Spleen (tissue), 11 donors: ENCODE measurements around the gene FOXO3. TPM values are rescaled to one million over a fixed set of nuclear protein-coding genes. Genes with fewer than 3 reads are reported as not detected.

Experiments
- DNase-seq: peaks from one replicate; pipeline ENCODE4 v3.0.0-alpha.2; 2020
- H3K27ac ChIP-seq, 8 donors: fragments of 200-600 bp; sonication (generic) in 7 of 8; 1 replicate in 4 of 8; 2 replicates in 4 of 8; pipeline versions ENCODE4 v1.5.0 to v1.8.0; 2016 to 2021; ENCODE audit warnings: inconsistent platforms in 4 of 8, mild to moderate bottlenecking in 4 of 8, moderate library complexity in 1 of 8
- H3K27me3 ChIP-seq, 7 donors: fragments of 200-600 bp; sonication (generic) in 6 of 7; replicated peaks in 1 of 7; 1 replicate in 4 of 7; 2 replicates in 3 of 7; pipeline versions ENCODE4 v1.5.0 to v1.8.0; 2016 to 2021; ENCODE audit warnings: inconsistent platforms in 3 of 7, mild to moderate bottlenecking in 1 of 7
- H3K36me3 ChIP-seq, 6 donors: fragments of 200-600 bp; sonication (generic) in 5 of 6; 1 replicate in 4 of 6; 2 replicates in 2 of 6; pipeline versions ENCODE4 v1.5.0 to v1.8.0; 2016 to 2021; ENCODE audit warnings: inconsistent platforms in 2 of 6
- H3K4me1 ChIP-seq, 6 donors: fragments of 200-600 bp; sonication (generic) in 5 of 6; 1 replicate in 3 of 6; 2 replicates in 3 of 6; pipeline versions ENCODE4 v1.5.0 to v1.8.0; 2016 to 2021; ENCODE audit warnings: inconsistent platforms in 3 of 6
- H3K4me3 ChIP-seq, 8 donors: fragments of 200-600 bp; sonication (generic) in 7 of 8; 1 replicate in 4 of 8; 2 replicates in 4 of 8; pipeline versions ENCODE4 v1.5.0 to v1.8.0; 2016 to 2021; ENCODE audit warnings: inconsistent platforms in 4 of 8, mild to moderate bottlenecking in 4 of 8, moderate library complexity in 2 of 8
- H3K9me3 ChIP-seq, 8 donors: fragments of 200-600 bp; sonication (generic) in 7 of 8; 1 replicate in 4 of 8; 2 replicates in 4 of 8; pipeline versions ENCODE4 v1.5.0 to v1.8.0; 2016 to 2021; ENCODE audit warnings: inconsistent platforms in 4 of 8
- CTCF ChIP-seq, 11 experiments: fragments of 200-600 bp in 7 of 11; fragments of 450-650 bp in 4 of 11; sonication (generic) in 4 of 11; IDR thresholded peaks in 8 of 11; conservative IDR thresholded peaks in 3 of 11; 1 replicate in 7 of 11; 2 replicates in 4 of 11; pipeline versions ENCODE4 v1.4.0 to v1.8.0; 2016 to 2021; ENCODE audit warnings: antibody characterized with exemption in 11 of 11, inconsistent platforms in 4 of 11, mild to moderate bottlenecking in 1 of 11
- POLR2A ChIP-seq, 3 donors: fragments of 450-650 bp; IDR thresholded peaks; one replicate each; pipeline ENCODE4 v1.5.1; 2017; ENCODE audit warnings: antibody characterized with exemption in 3 of 3, mild to moderate bottlenecking in 1 of 3
- POLR2AphosphoS5 ChIP-seq, 3 donors: sonication (generic); formaldehyde crosslinking; IDR thresholded peaks; one replicate each; pipeline ENCODE4 v1.5.1; 2017; ENCODE audit warnings: antibody characterized with exemption in 3 of 3
- WGBS, 5 donors: extraction: QIAGEN DNeasy Blood & Tissue Kit in 3 of 5; methylation state at CpG; one replicate each; pipeline versions ENCODE4 v1.1.5 to v1.1.7; 2013 to 2018; 5-methylcytosine and 5-hydroxymethylcytosine counted together
- intact Hi-C: fragments of 100-400 bp; cut with DNase I; formaldehyde crosslinking; loops from one replicate; pipeline ENCODE4 v1.15.0; 2023; ENCODE audit warnings: low total_unique reads
- polyA plus RNA-seq, 3 donors: library from polyadenylated mRNA; stranded (reverse); fragments of 200-250 nt; gene quantifications; one replicate each; pipeline ENCODE4 v1.2.1, GENCODE V29; 2013
- total RNA-seq, 7 donors: library from RNA; depleted of rRNA in 3 of 7; stranded (reverse); fragments of >200 nt in 3 of 7; fragmentation: NEBNext Ultra II Directional in 4 of 7; extraction: Animal tissue kit (Norgen Biotek cat#: 25700) in 4 of 7; gene quantifications; one replicate each; pipeline versions ENCODE4 v1.1.0 to v1.2.1, GENCODE V29; 2016 to 2021
- donor health status: healthy with polysubstance abuse.
- donor health status: DM: no; HTN: no; CAD: no; lungs with moderate emphysema.
- donor health status: DM: no; HTN: no; CAD: no.
- donor health status: Bipolar disorder and iron deficiency.
- donor health status: healthy.
- donor health status: DM: no; HTN: no; CAD: no.
- donor health status: DM: yes; HTN: yes; CAD: no.

FOXO3 gene
- total and polyA plus RNA-seq, 10 donors, result 9.4 to 86.9 (median 67.0) TPM

GRCh38 chr6:108685970-108686369, 125.3 kb downstream of the FOXO3 start:
- H3K27me3 ChIP-seq, result no peaks in the 10 kb centered on the region
- H3K9me3 ChIP-seq, result no peaks in the 10 kb centered on the region
- H3K4me3 ChIP-seq, result no peak overlapping the region
- H3K36me3 ChIP-seq, result peaks cover 0 to 65% (median 3%) of the 10 kb centered on the region in 6 donors
- no peak for DNase-seq
- H3K4me1 ChIP-seq, result peaks cover 0 to 42% (median 10%) of the 10 kb centered on the region in 6 donors
- no peak for TF ChIP-seq POLR2A (IDR thresholded peaks at IDR 0.05)
- TF ChIP-seq POLR2AphosphoS5 (IDR thresholded peaks at IDR 0.05), result peak in 2 of 3 donors; percentile 43 to 51
- H3K27ac ChIP-seq, result no peak overlapping the region
- 50 to 81% (median 74%) methylated on average over 4 of the region's 4 CpGs for WGBS, 5 donors
- intact Hi-C loops, result no loop called here

- no peak overlapping the region for H3K4me3 ChIP-seq
- TF ChIP-seq POLR2AphosphoS5 (IDR thresholded peaks at IDR 0.05) (no peak), CTCF (IDR thresholded peaks at IDR 0.05 in 8 of 11, conservative IDR thresholded peaks at IDR 0.05 in 3 of 11) (no peak), POLR2A (IDR thresholded peaks at IDR 0.05) (no peak)
- intact Hi-C loops, result no loop called here
- H3K27me3 ChIP-seq, result no peaks in the 10 kb centered on the region
- no peak for DNase-seq
- peaks cover 0 to 60% (median 3%) of the 10 kb centered on the region in 6 donors for H3K36me3 ChIP-seq
- peaks cover 0 to 42% (median 10%) of the 10 kb centered on the region in 6 donors for H3K4me1 ChIP-seq
- 88 to 97% (median 89%) methylated on average over 6 of the region's 6 CpGs for WGBS, 5 donors
- no peaks in the 10 kb centered on the region for H3K9me3 ChIP-seq
- no peak overlapping the region for H3K27ac ChIP-seq
These were observed 126.2 kb downstream of the FOXO3 start for GRCh38 chr6:108686896-108687295.

- no peak for DNase-seq
- Histone ChIP-seq H3K27me3 (no peaks in the 10 kb centered on the region), H3K36me3 (peaks cover 0 to 50% (median 0%) of the 10 kb centered on the region in 6 donors), H3K4me1 (peaks cover 0 to 42% (median 10%) of the 10 kb centered on the region in 6 donors), H3K27ac (no peak overlapping the region), H3K4me3 (no peak overlapping the region), H3K9me3 (no peaks in the 10 kb centered on the region)
- WGBS, 5 donors, result 87 to 94% (median 93%) methylated on average over 1 of the region's 1 CpG
- TF ChIP-seq POLR2A (IDR thresholded peaks at IDR 0.05) (no peak), POLR2AphosphoS5 (IDR thresholded peaks at IDR 0.05) (peak in 1 of 3 donors; percentile 20)
- intact Hi-C loops, result no loop called here
These were observed 127.2 kb downstream of the FOXO3 start for GRCh38 chr6:108687921-108688320.

GRCh38 chr6:108689272-108690161, 128.8 kb downstream of the FOXO3 start:
- Histone ChIP-seq H3K27ac (peak overlapping the region in 4 of 8 donors; percentile 0 to 55 (median 38)), H3K4me1 (peaks cover 0 to 42% (median 10%) of the 10 kb centered on the region in 6 donors)

More at GRCh38 chr6:108689272-108690161, 128.8 kb downstream of the FOXO3 start:
- intact Hi-C loops, result no loop called here
- Histone ChIP-seq H3K9me3 (no peaks in the 10 kb centered on the region), H3K27me3 (no peaks in the 10 kb centered on the region), H3K36me3 (peaks cover 0 to 44% (median 0%) of the 10 kb centered on the region in 6 donors), H3K4me3 (no peak overlapping the region)
- 58 to 75% (median 66%) methylated on average over 11 to 15 of the region's 15 CpGs for WGBS, 5 donors
- TF ChIP-seq POLR2A (IDR thresholded peaks at IDR 0.05) (no peak), POLR2AphosphoS5 (IDR thresholded peaks at IDR 0.05) (peak; percentile 63 to 70 (median 65)), CTCF (IDR thresholded peaks at IDR 0.05 in 8 of 11, conservative IDR thresholded peaks at IDR 0.05 in 3 of 11) (no peak)
- DNase-seq, result no peak
